OCI-LY1 (cell line): ENCODE measurements around the gene PTPN4.

ENCODE experiments used
- H2AFZ ChIP-seq: fragments of 200-600 bp; sonication (generic), shearing (Covaris generic); 2 replicates; pipeline ENCODE4 v1.6.0; 2014; ENCODE audit warnings: antibody characterized with exemption, mild to moderate bottlenecking, low read length
- H3F3A ChIP-seq: fragments of 200-600 bp; sonication (generic), shearing (Covaris generic); 2 replicates; pipeline ENCODE4 v1.6.0; 2014; ENCODE audit warnings: mild to moderate bottlenecking, antibody characterized with exemption, low read length, moderate library complexity; ENCODE audit not compliant: insufficient read depth
- H3K27ac ChIP-seq: fragments of 200-600 bp; sonication (generic); 2 replicates; pipeline ENCODE4 v1.5.1; 2014; ENCODE audit warnings: low read length, mixed run types, mild to moderate bottlenecking, low read depth; ENCODE audit not compliant: poor library complexity, severe bottlenecking
- H3K27me3 ChIP-seq: fragments of 200-600 bp; sonication (generic); 2 replicates; pipeline ENCODE4 v1.6.0; 2014; ENCODE audit warnings: antibody characterized with exemption, mild to moderate bottlenecking, low read length, moderate library complexity; ENCODE audit not compliant: insufficient read depth
- H3K36me3 ChIP-seq: fragments of 200-600 bp; sonication (generic); 2 replicates; pipeline ENCODE4 v1.6.1; 2014; ENCODE audit warnings: mild to moderate bottlenecking, antibody characterized with exemption, low read length, moderate library complexity, mixed read lengths; ENCODE audit not compliant: insufficient read depth
- H3K4me1 ChIP-seq: fragments of 200-600 bp; sonication (generic); 2 replicates; pipeline ENCODE4 v1.5.1; 2014; ENCODE audit warnings: mild to moderate bottlenecking, low read length, moderate library complexity; ENCODE audit not compliant: insufficient read depth, severe bottlenecking
- H3K4me2 ChIP-seq: fragments of 200-600 bp; sonication (generic), shearing (Covaris generic); 2 replicates; pipeline ENCODE4 v1.6.1; 2014; ENCODE audit warnings: low read length
- H3K4me3 ChIP-seq: fragments of 200-600 bp; sonication (generic); 2 replicates; pipeline ENCODE4 v1.5.1; 2014; ENCODE audit warnings: low read length, low read depth, mild to moderate bottlenecking, mixed read lengths; ENCODE audit not compliant: poor library complexity, severe bottlenecking
- H3K79me2 ChIP-seq: fragments of 200-600 bp; shearing (Covaris generic); 2 replicates; pipeline ENCODE4 v1.6.1; 2016; ENCODE audit warnings: mixed run types, low read length, mixed read lengths; ENCODE audit not compliant: insufficient read depth
- H3K9ac ChIP-seq: fragments of 200-600 bp; sonication (generic), shearing (Covaris generic); 2 replicates; pipeline ENCODE4 v1.6.1; 2014; ENCODE audit warnings: mild to moderate bottlenecking, low read length, mixed read lengths
- H3K9me2 ChIP-seq: fragments of 200-600 bp; sonication (generic), shearing (Covaris generic); 2 replicates; pipeline ENCODE4 v1.6.1; 2014; ENCODE audit warnings: low read depth, mild to moderate bottlenecking, low read length, mixed read lengths
- H3K9me3 ChIP-seq: fragments of 200-600 bp; shearing (Covaris generic); 2 replicates; pipeline ENCODE4 v1.6.1; 2014; ENCODE audit warnings: low read length, mixed read lengths
- H4K20me1 ChIP-seq: fragments of 200-600 bp; sonication (generic), shearing (Covaris generic); 2 replicates; pipeline ENCODE4 v1.6.0; 2016; ENCODE audit warnings: mild to moderate bottlenecking, low read length; ENCODE audit not compliant: insufficient read depth
- EZH2 ChIP-seq: fragments of 200-600 bp; sonication (generic), shearing (Covaris generic); IDR thresholded peaks from 2 replicates; pipeline ENCODE4 v1.8.0; 2017; ENCODE audit warnings: borderline replicate concordance, mixed run types, mild to moderate bottlenecking, antibody characterized with exemption, low read length, moderate library complexity, mixed read lengths
- TF ChIP-seq, protein P1 (sequence below): fragments of 200-600 bp; sonication (generic), shearing (Covaris generic); IDR thresholded peaks from 2 replicates; pipeline ENCODE4 v1.5.1; 2017; ENCODE audit warnings: mild to moderate bottlenecking, antibody characterized with exemption, low read length, moderate library complexity, mixed read lengths

Gene PTPN4, protein sequence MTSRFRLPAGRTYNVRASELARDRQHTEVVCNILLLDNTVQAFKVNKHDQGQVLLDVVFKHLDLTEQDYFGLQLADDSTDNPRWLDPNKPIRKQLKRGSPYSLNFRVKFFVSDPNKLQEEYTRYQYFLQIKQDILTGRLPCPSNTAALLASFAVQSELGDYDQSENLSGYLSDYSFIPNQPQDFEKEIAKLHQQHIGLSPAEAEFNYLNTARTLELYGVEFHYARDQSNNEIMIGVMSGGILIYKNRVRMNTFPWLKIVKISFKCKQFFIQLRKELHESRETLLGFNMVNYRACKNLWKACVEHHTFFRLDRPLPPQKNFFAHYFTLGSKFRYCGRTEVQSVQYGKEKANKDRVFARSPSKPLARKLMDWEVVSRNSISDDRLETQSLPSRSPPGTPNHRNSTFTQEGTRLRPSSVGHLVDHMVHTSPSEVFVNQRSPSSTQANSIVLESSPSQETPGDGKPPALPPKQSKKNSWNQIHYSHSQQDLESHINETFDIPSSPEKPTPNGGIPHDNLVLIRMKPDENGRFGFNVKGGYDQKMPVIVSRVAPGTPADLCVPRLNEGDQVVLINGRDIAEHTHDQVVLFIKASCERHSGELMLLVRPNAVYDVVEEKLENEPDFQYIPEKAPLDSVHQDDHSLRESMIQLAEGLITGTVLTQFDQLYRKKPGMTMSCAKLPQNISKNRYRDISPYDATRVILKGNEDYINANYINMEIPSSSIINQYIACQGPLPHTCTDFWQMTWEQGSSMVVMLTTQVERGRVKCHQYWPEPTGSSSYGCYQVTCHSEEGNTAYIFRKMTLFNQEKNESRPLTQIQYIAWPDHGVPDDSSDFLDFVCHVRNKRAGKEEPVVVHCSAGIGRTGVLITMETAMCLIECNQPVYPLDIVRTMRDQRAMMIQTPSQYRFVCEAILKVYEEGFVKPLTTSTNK

DNA sequence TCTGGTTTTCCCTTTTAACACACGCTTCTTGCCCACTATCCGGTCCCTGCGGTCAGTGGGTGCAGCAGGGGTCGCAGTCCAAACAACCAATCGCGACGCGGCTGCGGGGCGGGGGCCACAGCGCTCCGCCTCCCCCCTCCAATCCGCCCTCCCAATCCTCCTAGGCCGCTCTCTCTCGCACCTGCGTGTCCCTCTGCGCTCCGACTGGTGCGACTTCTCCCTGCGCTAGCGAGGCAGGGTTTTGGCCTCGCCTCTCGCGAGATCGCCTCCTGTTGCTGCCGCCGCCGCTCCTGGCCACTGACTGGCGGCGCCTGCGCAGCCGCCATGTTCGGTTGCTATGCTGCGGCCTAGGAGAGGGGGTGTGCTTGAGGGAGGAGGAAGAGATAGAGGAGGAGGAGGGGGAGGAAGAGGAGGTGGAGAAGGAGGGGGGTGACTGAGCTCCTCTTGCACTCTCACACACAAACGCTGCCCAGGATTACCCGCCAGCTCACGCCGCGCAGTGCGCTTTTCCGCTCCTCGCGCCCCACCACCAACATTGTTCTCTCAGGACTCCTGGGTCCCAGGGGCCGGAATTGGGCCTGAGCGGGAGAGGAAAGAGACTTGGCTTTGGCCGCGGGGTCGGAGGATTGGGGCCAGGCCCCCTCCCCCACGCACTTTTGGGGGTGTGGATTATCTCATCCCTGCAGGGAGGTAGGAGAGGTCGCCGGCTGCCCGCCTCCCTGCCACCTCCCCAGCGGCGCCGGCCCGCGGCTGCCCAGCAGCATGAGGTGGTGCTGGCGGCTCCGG is at the start of gene PTPN4:
Gene PTPN4, plus strand, starts transcription at position 472 of the 786 bp plus-strand sequence. CDS start 49,932 bp downstream, outside the sequence.
- TF ChIP-seq EZH2 = no peak
- TF ChIP-seq, protein P1, sequence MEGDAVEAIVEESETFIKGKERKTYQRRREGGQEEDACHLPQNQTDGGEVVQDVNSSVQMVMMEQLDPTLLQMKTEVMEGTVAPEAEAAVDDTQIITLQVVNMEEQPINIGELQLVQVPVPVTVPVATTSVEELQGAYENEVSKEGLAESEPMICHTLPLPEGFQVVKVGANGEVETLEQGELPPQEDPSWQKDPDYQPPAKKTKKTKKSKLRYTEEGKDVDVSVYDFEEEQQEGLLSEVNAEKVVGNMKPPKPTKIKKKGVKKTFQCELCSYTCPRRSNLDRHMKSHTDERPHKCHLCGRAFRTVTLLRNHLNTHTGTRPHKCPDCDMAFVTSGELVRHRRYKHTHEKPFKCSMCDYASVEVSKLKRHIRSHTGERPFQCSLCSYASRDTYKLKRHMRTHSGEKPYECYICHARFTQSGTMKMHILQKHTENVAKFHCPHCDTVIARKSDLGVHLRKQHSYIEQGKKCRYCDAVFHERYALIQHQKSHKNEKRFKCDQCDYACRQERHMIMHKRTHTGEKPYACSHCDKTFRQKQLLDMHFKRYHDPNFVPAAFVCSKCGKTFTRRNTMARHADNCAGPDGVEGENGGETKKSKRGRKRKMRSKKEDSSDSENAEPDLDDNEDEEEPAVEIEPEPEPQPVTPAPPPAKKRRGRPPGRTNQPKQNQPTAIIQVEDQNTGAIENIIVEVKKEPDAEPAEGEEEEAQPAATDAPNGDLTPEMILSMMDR = no peak
- H3K4me1 ChIP-seq = peaks cover 19% of the 10 kb centered on the region
- H3K79me2 ChIP-seq = no peaks in the 10 kb centered on the region
- H3K9me3 ChIP-seq = no peaks in the 10 kb centered on the region
- peak within 1 kb of the TSS; percentile 91 for H2AFZ ChIP-seq
- no peaks in the 10 kb centered on the region for H3K36me3 ChIP-seq
- H3F3A ChIP-seq = no peaks in the 10 kb centered on the region
- peak within 1 kb of the TSS; percentile 35 for H3K27ac ChIP-seq
- H4K20me1 ChIP-seq = no peaks in the 10 kb centered on the region
- no peaks in the 10 kb centered on the region for H3K27me3 ChIP-seq
- H3K9me2 ChIP-seq = no peaks in the 10 kb centered on the region
- peak within 1 kb of the TSS; percentile 81 for H3K9ac ChIP-seq
- H3K4me2 ChIP-seq = peak within 1 kb of the TSS; percentile 83
- peak within 1 kb of the TSS; percentile 76 for H3K4me3 ChIP-seq

DNA sequence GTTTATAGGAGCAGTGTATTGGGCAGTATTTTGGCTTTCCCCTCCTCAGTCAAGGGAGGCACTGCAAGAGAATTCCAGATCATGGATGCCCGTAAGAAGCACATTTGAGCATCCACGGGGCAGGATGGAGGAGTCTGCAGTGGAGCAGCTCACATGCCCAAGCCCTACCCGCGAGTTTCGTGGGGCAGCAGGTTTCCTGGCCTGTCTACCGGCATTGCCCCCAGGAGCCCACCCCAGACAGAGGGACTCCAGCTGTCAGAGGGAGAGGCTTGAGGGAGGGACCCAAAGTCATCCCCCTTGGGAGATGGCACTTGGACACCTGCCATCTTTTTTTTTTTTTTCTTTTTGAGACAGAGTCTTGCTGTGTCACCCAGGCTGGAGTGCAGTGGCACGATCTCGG is 49.4 kb upstream of the PTPN4 start:
- TF ChIP-seq, protein P1 = no peak
- no peak for TF ChIP-seq EZH2
- Histone ChIP-seq H3K9me3 (no peaks in the 10 kb centered on the region), H3K36me3 (no peaks in the 10 kb centered on the region; the same call in 1 of the 2 replicates), H3K4me2 (no peak overlapping the region), H3K27me3 (no peaks in the 10 kb centered on the region; the same call in 1 of the 2 replicates), H2AFZ (no peak overlapping the region), H3K9me2 (no peaks in the 10 kb centered on the region), H3K4me3 (no peak overlapping the region), H3K27ac (no peak overlapping the region), H3F3A (no peaks in the 10 kb centered on the region), H3K4me1 (no peaks in the 10 kb centered on the region), H4K20me1 (no peaks in the 10 kb centered on the region), H3K9ac (no peak overlapping the region), H3K79me2 (no peaks in the 10 kb centered on the region)

DNA sequence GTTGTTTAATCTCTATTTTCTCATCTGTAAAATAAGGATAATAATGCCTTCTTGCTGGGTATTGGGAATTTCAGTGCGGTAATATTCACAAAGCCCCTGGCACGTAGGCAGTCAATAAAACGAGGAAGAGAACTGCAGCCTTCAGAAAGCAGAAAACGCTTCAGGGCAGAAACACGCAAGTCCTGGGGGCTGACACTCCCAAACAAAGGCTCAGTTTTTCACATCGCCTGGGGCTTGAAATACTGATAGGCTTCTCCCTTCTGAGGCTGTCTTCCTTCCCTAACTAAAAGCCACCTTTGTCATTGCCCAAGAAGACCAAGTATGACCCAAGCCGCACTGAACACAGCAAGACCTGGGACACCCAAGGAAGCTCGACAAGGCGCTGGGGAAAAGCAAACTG is 48.4 kb upstream of the PTPN4 start:
- H4K20me1 ChIP-seq = no peaks in the 10 kb centered on the region
- no peak overlapping the region for H3K9ac ChIP-seq
- no peak overlapping the region for H2AFZ ChIP-seq
- H3K36me3 ChIP-seq = no peaks in the 10 kb centered on the region
- no peaks in the 10 kb centered on the region for H3K9me3 ChIP-seq
- no peak overlapping the region for H3K4me3 ChIP-seq
- no peaks in the 10 kb centered on the region for H3F3A ChIP-seq
- H3K4me1 ChIP-seq = no peaks in the 10 kb centered on the region
- no peak overlapping the region for H3K27ac ChIP-seq
- no peak overlapping the region for H3K4me2 ChIP-seq
- no peaks in the 10 kb centered on the region for H3K79me2 ChIP-seq
- no peak for TF ChIP-seq EZH2
- TF ChIP-seq, protein P1 = no peak
- no peaks in the 10 kb centered on the region for H3K9me2 ChIP-seq
- H3K27me3 ChIP-seq = no peaks in the 10 kb centered on the region
